GM18868 (cell line): ENCODE measurements around the gene EIF4E2.
"Not testable (repeated sequence)": the region's sequence is repeated elsewhere in the genome, so short reads cannot be mapped to it uniquely, and the experiment has no call there.

ENCODE experiments used
- ATAC-seq: cut with Tn5 transposase; IDR thresholded peaks from one replicate; pipeline ENCODE4 v1.9.1; 2021; ENCODE audit warnings: mild to moderate bottlenecking, moderate library complexity; ENCODE audit not compliant: unreplicated experiment

The EIF4E2 gene

GRCh38 chr2:232521959-232522622 lies 28.4 kb upstream of the EIF4E2 start:
- ATAC-seq = no peak

- ATAC-seq = no peak
Observed at GRCh38 chr2:232522623-232523401, 27.7 kb upstream of the EIF4E2 start.

- ATAC-seq = no peak
Observed at GRCh38 chr2:232523402-232523681, 27.1 kb upstream of the EIF4E2 start.

- no peak for ATAC-seq
Observed at GRCh38 chr2:232523682-232524597, 26.5 kb upstream of the EIF4E2 start.

GRCh38 chr2:232524771-232525170 lies 25.7 kb upstream of the EIF4E2 start:
- ATAC-seq = no peak

- ATAC-seq = no peak
Observed at GRCh38 chr2:232525199-232525598, 25.3 kb upstream of the EIF4E2 start.

- ATAC-seq = no peak
Observed at GRCh38 chr2:232525791-232526371, 24.6 kb upstream of the EIF4E2 start, which contains the start of gene CHRND. TSS of gene CHRND (plus strand) at chr2:232526160. CDS start at chr2:232526216, 56 bp downstream.

- no peak for ATAC-seq
Observed at GRCh38 chr2:232526372-232526941, 24.0 kb upstream of the EIF4E2 start.

- no peak for ATAC-seq
Observed at GRCh38 chr2:232527905-232528470, 22.5 kb upstream of the EIF4E2 start.

- no peak for ATAC-seq
Observed at GRCh38 chr2:232528746-232529460, 21.6 kb upstream of the EIF4E2 start.

GRCh38 chr2:232529806-232530547 lies 20.5 kb upstream of the EIF4E2 start:
- no peak for ATAC-seq

- no peak for ATAC-seq
Observed at GRCh38 chr2:232530626-232531260, 19.7 kb upstream of the EIF4E2 start.

GRCh38 chr2:232532419-232532818 lies 18.1 kb upstream of the EIF4E2 start:
- ATAC-seq = no peak

- ATAC-seq = not testable (repeated sequence)
Observed at GRCh38 chr2:232532821-232533220, 17.7 kb upstream of the EIF4E2 start.

GRCh38 chr2:232533944-232534710 lies 16.4 kb upstream of the EIF4E2 start:
- ATAC-seq = no peak

- no peak for ATAC-seq
Observed at GRCh38 chr2:232534940-232535651, 15.4 kb upstream of the EIF4E2 start.
